Head of caudate nucleus (tissue), 42 donors: ENCODE data around the gene FAM163A.
"Not testable (repeated sequence)": the region's sequence is repeated elsewhere in the genome, so short reads cannot be mapped to it uniquely, and the experiment has no call there.

Experiments used
- DNase-seq, 42 donors: peaks; one replicate each; pipeline versions ENCODE4 v3.0.0 to v3.0.0-alpha.2; 2020 to 2021; ENCODE audit warnings: mixed read lengths in 7 of 42
- intact Hi-C: fragments of 100-400 bp; cut with DNase I; formaldehyde crosslinking; loops from one replicate; pipeline ENCODE4 v1.15.0; 2022

Gene FAM163A

DNA sequence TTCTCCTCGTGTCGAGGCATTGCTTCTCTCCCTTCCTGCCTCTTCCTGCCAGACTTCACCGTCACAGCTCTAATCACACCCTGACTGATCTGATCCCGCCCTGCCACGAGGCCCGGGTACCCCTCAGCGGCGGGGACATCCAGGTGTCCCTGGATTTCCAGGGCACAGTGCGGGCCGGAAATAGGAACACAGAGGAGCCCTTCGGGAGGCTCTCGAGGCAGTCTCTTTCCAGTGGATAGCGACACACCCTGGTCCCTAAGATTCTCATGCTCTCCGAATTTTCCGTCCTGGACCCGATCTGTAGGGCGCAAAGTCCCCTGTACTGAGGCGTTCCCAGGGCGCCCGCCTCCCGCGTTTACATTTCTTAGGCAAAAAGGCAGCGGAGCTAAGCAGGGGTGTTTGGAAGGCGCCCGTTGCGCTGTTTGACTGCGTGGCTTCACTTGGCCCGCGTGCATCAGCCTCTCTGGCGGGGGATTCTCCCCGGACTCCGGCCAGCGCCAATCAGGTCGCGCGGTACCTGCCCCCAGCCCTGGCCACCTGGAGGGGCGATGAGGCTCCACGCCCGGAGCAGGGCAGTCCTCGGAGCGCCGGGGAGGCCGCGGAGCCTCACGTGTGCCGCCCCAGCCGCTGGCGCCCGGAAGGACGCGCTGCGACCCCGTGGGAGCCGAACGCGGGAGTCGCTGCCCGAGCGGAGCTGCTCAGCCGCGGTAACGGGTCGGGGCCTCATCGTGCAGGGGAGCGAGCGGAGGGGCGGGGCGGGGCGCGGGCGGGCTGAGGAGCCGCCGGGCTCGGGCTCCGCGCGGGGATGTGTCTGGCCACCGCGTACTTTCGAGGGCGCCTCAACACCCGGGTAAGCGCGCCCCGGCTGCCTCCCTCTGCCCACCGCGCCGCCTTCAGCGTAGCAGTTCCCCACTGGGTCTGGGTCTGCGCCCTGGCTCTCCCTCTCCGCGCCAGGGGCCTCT is at the start of gene FAM163A:
Gene FAM163A, plus strand, starts transcription at position 575 of the 962 bp plus-strand sequence. CDS start 69,807 bp downstream, outside the sequence.
- intact Hi-C loops = no loop called here
- peak in 1 of 42 donors; percentile 11 for DNase-seq

DNA sequence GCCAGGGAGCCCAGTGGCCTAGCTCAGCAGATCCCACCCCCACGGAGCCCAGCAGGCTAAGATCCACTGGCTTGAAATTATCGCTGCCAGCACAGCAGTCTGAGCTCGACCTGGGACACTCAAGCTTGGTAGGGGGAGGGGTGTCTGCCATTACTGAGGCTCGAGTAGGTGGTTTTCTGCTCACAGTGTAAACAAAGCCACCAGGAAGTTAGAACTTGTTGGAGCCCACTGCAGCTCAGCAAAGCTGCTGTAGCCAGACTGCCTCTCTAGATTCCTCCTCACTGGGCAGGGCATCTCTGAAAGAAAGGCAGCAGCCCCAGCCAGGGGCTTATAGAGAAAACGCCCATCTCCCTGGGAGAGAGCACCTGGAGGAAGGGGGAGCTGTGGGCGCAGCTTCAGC is 48.6 kb upstream of the FAM163A start:
- DNase-seq, intact Hi-C loops: not testable (repeated sequence)

DNA sequence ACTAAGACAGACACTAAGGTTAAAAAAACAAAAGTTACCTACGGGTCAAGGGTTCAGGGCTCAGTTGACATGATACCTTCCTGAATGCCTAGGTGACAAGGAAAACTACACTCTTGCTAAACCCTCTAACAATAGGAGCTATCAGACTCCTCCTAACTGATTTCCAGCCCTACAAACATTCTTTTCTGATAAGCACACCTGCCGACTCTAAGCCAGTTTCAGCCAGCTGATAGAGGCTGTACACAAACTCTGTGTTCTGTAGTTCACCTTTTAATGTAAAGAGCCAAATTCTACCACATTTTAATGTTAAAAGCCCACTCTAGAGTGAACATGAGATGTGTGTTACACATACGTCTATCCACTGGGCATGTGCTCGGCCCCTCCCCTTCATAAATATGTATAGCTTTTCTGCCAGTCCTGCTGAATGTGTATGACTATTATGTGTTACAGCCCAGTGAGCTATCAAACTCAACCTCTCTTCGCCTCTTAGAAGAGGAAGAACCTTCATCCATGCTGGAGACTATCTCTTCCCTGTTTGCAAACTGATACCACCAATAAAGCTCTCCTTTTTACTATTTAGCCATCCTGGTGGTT is 40.0 kb upstream of the FAM163A start:
- intact Hi-C loops = loop anchor here (10.0 kb wide), 1 partner anchor 472 kb away; no protein-coding TSS in a partner anchor
- DNase-seq = no peak

DNA sequence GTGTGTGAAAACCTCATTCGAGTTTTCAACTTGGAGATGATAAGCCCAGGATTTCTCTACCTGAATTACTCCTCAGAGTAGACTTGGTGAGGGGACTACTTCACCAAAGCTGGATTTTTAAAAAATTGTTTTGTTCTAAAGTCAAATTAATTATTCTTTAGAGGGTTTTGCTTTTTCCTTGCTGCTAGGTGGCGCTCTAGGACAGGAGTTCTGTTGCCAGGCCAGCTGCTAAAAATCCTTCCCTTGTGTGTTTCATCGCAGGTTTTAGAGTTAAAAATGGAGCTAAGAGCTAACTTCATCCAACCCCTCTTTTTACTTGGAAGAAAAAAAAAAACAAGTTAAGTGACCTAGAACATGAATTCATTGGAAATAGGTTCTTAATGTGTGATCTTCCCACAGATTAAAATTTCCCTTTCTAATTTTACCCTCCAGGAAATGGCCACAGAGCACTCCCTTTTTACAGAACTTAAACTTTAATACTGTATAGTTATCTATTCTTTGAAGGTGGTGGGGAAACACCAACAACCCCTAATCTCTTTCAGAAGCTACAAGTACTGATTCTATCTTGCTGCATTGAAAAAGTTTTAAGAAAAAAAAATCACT is 36.7 kb upstream of the FAM163A start:
- intact Hi-C loops = loop anchor here (2.0 to 10.0 kb wide), 2 partner anchors 108 to 468 kb away; no protein-coding TSS in a partner anchor
- peak in 40 of 42 donors; percentile 5 to 86 (median 63) for DNase-seq

DNA sequence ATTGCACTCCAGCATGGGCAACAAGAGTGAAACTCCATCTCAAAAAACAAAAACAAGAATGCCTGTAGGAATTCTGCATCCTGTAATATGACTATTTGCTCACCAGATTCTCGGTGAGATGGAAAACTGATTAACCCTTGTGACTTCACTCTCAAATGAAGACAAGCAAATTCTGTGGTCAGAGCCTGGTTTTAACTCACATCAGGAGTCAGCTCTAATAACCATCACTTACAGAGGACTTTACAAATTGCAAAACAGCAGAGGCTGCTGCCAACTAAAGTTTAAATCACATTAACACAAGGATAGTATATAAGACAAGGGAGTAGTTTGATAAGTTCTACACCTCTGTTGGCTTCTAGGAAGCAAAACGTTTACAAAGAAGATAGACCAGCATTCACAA is 35.7 kb upstream of the FAM163A start:
- intact Hi-C loops = loop anchor here (2.0 to 10.0 kb wide), 2 partner anchors 107 to 467 kb away; no protein-coding TSS in a partner anchor
- DNase-seq = no peak

DNA sequence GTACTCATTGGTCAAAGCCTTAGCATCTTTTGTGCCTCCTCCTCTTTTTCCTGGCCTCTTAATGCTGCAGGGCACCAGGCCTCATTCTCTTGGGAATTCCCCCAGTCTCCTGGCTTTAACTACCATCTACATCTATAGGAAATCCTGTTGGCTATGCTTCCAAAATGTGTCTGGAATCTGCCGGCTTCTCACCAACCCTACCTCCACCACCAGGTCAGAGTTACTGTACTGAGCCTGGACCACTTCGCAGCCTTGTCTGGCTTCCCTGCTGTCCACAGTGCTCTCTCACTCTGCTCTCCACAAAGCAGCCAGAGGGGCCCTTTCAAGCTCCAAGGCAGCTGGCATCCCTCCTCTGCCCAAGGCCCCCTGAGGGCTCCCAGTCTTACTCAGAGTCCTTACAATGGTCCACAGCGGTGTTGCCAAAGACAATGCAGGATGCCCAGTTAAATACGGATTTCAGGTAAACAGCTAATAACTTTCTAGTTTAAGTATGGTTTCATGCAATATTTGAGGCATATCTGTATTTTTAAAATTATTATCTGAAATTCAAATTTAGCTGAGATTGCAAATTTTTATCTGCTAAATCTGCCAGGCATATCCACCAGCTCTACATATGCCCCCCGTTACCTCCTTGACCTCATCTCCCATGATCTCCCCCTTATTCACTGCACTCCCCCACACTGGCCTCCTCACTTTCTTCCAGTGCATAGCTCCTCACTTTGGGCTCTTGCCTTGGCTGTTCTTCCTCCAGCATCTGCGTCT is 34.5 kb upstream of the FAM163A start:
- intact Hi-C loops = loop anchor here (10.0 kb wide), 1 partner anchor 466 kb away; no protein-coding TSS in a partner anchor
- DNase-seq = no peak

DNA sequence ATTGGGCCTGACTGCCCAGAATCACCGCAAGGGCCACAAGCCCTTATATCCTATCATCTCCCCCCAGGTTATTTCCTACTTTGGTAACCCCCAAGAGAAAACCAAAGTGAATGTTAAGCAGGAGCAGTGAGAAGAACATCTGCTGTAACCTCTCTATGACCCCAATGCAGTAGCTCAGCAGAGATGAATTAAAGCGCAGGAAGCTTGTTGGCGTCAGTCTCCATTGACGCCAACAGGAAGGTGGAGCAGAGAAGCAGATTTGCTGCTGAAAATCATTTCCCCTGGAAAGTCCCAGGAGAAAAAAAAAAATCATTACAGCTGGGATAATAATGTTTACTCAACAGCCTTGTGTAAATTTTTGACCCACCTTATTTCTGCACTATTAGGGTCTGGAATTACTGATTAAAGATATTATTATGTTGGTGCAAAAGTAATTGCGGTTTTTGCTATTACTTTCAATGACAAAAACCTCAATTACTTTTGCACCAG is 33.2 kb upstream of the FAM163A start:
- intact Hi-C loops = loop anchor here (10.0 kb wide), 1 partner anchor 465 kb away; no protein-coding TSS in a partner anchor
- peak in 13 of 42 donors; percentile 8 to 46 (median 18) for DNase-seq

DNA sequence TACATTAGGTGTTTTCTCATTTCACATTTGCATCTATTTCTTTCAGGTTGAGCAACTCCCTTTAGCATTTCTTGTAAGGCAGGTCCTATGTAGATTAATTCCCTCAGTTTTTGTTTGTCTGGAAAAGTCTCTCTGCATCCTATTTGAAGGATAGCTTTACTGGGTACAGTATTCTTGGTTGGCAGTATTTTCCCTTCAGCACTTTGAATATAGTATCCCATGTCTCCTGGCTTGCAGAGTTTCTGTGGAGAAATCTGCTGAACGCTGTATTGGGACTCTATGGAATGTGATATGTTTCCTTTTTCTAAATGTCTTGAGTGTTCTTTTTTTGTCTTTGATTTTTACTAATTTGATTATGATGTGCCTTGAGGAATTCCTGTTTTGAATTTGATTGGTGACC is 28.9 kb upstream of the FAM163A start:
- no peak for DNase-seq
- intact Hi-C loops = no loop called here

DNA sequence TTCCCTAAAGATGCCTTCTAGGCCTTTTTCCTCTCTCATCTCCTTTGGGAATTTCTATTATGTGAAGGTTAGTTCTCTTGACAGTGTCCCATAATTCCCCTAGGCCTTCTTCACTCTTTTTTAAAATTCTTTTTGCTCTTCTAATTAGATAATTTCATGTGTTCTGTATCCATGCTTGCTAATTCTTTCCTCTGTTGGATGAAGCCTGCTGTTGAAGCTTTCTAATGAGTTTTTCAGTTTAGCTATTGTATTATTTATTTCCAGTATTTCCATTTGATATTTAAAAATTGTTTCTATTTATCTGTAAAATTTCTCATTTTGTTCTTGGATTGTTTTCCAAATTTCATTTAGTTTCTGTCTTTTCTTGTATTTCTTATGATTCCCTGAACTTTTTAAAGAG is 28.5 kb upstream of the FAM163A start:
- no peak for DNase-seq
- intact Hi-C loops = no loop called here

DNA sequence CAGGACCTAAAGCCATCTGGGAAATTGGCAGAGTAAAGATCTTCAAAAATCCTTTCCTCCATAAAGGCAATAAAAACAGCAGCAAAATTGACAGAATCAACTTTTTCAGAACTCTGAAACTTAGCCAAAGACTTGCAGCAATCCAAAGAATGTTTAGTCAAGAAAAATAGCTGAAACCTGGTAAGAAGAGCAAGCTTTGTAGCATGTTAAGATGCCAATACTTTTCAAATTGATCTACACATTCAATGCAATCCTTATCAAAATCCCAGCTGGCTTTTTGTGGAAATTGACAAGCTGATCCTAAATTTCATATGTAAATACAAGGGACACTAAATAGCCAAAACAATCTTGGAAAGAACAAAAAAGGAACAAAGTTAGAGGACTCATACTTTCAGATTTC is 23.8 kb upstream of the FAM163A start:
- intact Hi-C loops = no loop called here
- no peak for DNase-seq

DNA sequence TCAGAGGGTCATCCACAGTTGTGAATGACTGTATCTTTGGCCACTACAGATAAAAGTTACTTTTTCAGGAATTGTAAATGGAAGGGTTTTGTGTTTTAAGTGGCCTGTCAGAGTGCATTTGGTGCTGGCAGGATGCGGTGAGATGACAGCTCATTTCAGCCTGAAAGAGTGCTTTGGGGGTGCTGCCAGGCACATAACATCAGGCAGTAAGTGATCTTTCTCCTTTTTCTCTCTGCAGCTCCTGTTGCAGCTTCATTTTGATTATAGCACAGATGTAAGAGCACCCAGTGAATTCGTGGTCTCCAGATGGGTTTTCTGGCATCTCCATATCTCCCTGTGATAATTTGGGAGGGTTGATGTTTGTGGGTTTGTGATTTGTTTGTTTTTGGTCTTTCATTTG is 14.8 kb upstream of the FAM163A start:
- no peak for DNase-seq
- intact Hi-C loops = no loop called here

DNA sequence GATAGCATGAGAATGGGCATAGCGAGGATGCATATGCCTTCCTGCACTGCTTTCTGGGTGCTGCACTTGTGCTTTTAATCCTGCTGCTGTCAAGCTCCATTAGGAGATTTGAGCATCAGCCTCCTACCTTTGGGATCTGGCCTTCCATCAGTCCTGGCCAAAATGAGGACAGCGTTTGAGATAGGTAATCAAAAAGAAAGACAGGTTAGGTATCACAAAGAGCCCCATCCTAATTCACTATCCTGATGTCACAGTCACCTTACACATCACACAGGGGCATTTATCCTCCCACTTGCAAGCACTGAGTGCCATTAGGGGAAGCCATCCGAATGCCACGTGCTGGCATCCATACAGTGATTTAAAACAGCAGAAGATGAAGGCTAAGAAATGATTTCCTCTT is 13.2 kb upstream of the FAM163A start:
- DNase-seq = no peak
- intact Hi-C loops = no loop called here

DNA sequence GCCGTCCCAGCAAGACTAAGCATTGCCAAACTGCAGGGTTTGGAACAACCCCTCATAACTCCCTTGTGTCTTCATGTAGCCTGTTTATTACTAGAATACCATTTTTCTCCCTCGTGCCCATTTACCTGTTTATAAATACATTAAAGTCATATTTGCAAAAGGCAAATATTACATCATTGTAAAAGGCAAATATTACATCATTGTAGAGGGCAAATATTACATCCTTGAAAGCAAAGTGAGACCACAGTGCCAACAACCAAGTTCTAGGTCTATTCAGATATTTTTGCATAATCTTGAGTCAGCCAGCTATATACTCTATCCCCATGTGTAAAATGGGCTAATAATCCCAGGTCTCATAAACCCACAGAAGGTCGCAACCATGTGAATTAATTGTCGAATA is 11.4 kb upstream of the FAM163A start:
- intact Hi-C loops = no loop called here
- DNase-seq = no peak

DNA sequence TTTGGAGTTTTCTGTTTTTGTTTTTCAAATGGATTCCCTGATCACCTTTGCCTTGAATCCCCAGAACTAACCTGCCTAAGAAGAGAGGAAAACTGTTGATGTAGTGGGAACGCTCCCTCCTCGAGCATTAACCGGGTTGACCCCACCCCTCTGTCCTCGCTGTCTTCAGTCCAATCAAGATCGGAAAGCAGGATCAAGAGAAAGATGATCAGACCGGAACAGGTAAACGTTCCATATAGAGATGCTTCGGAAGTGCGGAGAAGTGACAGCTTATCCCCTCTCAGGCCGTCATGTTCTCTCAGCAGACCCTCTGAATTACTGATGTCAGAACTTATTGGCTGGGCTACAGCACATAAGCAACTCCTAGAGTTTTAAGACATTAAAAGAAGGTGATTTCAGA is 800 bp upstream of the FAM163A start:
- DNase-seq = no peak
- intact Hi-C loops = no loop called here

DNA sequence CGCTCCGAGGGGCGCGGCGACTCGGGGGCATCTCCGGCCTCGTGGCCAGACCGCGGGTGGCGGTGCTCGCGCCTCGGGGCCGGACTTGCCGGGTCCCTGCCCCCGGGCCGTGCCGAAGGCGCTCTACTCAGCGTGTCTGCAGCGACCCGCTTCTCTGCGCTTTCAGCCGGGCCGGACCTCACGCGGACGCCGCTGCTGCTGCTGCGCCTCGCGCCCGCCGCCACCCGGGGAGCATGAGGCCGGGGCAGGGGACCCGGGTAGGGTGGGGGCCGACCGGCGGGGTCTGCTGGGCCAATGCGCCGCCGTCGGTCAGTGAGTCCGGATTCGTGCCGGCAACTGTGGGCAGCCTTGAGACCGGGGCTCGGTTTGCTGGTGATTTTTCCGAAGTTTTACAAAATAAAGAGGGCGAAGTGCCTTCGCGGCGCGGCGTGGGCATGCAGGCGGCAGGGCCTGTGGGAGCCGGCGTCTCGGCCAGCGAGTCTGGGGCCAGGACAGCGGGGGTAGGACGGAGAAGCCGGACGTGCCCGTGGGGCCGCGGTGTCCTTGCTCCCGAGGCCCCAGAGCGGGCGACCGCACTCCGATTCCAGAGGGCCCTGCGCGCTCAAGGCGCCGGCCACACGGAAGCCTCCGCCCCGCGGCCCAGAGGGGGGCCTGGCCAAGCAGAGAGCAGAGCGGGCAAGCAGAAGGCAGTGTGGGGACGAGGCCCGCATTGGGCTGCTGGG is 749 bp downstream of the FAM163A start:
- DNase-seq = no peak
- intact Hi-C loops = no loop called here

DNA sequence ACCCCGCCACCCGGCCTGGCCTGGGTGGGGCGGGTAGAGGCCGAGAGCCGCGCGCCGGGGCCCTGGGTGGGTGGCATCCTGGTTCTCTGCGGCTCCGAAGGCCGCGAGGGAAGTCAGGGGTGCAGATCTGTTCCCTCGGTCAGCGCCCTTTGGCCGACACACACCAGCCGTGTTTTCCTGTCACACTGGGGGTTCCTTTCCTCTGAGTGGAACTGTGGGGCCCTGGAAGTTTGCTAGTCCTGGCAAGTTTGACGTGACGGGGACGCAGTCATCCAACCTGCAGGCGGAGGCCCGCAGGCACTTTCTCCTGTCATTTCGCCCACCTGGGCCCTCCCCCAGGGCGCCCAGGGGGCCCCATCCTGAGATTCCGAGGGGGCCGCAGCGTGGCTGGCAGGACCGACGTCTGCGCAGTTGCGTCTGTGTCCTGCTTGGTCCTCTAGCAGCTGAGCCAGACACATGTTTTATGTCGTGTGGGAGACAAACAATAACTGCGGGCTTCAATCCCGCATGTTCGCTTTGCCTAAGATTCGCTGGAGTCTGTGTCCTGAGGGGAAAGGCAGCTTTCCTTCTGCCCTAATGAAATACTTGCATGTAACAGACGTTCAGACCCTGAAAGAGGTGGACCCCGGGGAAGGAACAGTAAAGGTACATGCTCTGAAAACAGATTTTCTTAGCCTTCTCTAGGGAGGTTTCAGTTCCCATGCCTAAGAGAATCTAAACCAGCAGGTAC is 1.5 kb downstream of the FAM163A start:
- intact Hi-C loops = no loop called here

DNA sequence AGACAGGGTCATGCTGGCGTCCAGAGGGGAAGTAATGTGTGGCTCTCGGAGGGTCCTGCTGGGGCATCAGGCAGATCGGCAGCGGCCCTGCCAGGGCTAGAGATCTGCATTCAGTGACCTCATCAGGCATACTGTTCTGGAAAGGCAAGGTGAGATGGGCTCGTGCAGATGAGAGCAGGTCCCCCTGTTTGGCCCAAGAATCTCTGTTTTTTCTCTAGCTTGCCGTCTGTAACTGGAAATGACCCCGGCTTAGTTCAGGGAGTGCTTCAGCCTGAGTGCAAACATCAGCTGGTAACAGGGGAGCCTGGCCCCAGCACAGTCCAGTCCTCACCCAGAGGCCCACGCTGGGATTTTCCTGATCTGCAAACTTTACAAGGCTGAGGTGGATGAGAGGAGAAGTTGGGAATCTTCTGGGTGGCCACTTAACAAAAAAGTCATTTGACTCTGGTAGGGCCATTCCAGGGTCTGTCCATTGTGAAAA is 2.1 kb downstream of the FAM163A start:
- no peak for DNase-seq
- intact Hi-C loops = no loop called here

More for the DNA sequence above, 1.5 kb downstream of the FAM163A start:
- DNase-seq = no peak
